HEK293 (cell line): ENCODE results near the gene CBY1.

ENCODE experiments used
- CTCF ChIA-PET: fragments of 350-600 bp; formaldehyde crosslinking; extraction: SDS; loops from one replicate; lab custom pipeline; 2021; ENCODE audit warnings: antibody characterized with exemption; lab: Yijun Ruan, JAX
- POLR2A ChIA-PET: fragments of 300-600 bp; formaldehyde crosslinking; extraction: SDS; loops from one replicate; lab custom pipeline; 2020; ENCODE audit warnings: antibody characterized with exemption, inconsistent platforms; lab: Yijun Ruan, JAX
- H3K27ac ChIP-seq: fragments of 200-500 bp; sonication (Bioruptor generic); 2 replicates; pipeline ENCODE4 v1.5.1; 2014; ENCODE audit warnings: low read depth, low read length, control low read depth, inconsistent platforms; ENCODE audit errors: extremely low read depth
- H3K36me3 ChIP-seq, 2 experiments: fragments of 200-500 bp in 1 of 2; sonication (Bioruptor generic) in 1 of 2; 1 replicate in 1 of 2; 2 replicates in 1 of 2; pipeline ENCODE4 v1.5.1; 2014 to 2017; ENCODE audit warnings: inconsistent platforms in 2 of 2, low read length in 2 of 2; ENCODE audit not compliant: control insufficient read depth in 2 of 2, insufficient read depth in 1 of 2
- H3K4me1 ChIP-seq: fragments of 200-500 bp; sonication (Bioruptor generic); 2 replicates; pipeline ENCODE4 v1.5.1; 2014; ENCODE audit warnings: mild to moderate bottlenecking, low read length, inconsistent platforms; ENCODE audit not compliant: control insufficient read depth, insufficient read depth
- H3K4me3 ChIP-seq: 2 replicates; pipeline ENCODE4 v1.5.1; 2011; ENCODE audit warnings: low read depth, mild to moderate bottlenecking, control low read depth, low read length, moderate library complexity
- H3K9me3 ChIP-seq: fragments of 200-500 bp; sonication (Bioruptor generic); 2 replicates; pipeline ENCODE4 v1.5.1; 2014; ENCODE audit warnings: low read depth, low read length, inconsistent platforms; ENCODE audit not compliant: control insufficient read depth, insufficient read depth
- AEBP2 ChIP-seq: fragments of 450-650 bp; formaldehyde crosslinking; IDR thresholded peaks from 2 replicates; pipeline ENCODE4 v1.5.1; 2016; ENCODE audit warnings: missing biosample characterization, missing genetic modification characterization, borderline replicate concordance
- BCL11B ChIP-seq: fragments of 450-650 bp; formaldehyde crosslinking; IDR thresholded peaks from 2 replicates; pipeline ENCODE4 v1.5.1; 2016; ENCODE audit warnings: low read depth, missing biosample characterization, missing genetic modification characterization
- ELK4 ChIP-seq: IDR thresholded peaks from 2 replicates; pipeline ENCODE4 v1.6.1; 2011; ENCODE audit warnings: mild to moderate bottlenecking, low read depth, low read length, borderline replicate concordance
- GFI1B ChIP-seq: fragments of 450-650 bp; formaldehyde crosslinking; IDR thresholded peaks from 2 replicates; pipeline ENCODE4 v1.5.1; 2016; ENCODE audit warnings: missing biosample characterization, missing genetic modification characterization
- GLIS2 ChIP-seq: fragments of 450-650 bp; formaldehyde crosslinking; IDR thresholded peaks from 2 replicates; pipeline ENCODE4 v1.5.1; 2016; ENCODE audit warnings: missing biosample characterization, missing genetic modification characterization
- HIC1 ChIP-seq: fragments of 450-650 bp; formaldehyde crosslinking; IDR thresholded peaks from 2 replicates; pipeline ENCODE4 v1.5.1; 2016; ENCODE audit warnings: missing biosample characterization, missing genetic modification characterization
- HOXC10 ChIP-seq: sonication (generic); formaldehyde crosslinking; IDR thresholded peaks from 2 replicates; pipeline ENCODE4 v1.8.1; 2023; ENCODE audit warnings: mild to moderate bottlenecking, missing genetic modification reagents
- IKZF3 ChIP-seq: fragments of 450-650 bp; IDR thresholded peaks from 2 replicates; pipeline ENCODE4 v1.5.0; 2018; ENCODE audit warnings: missing biosample characterization, mild to moderate bottlenecking, missing genetic modification characterization, moderate library complexity
- KLF1 ChIP-seq: fragments of 450-650 bp; formaldehyde crosslinking; IDR thresholded peaks from 2 replicates; pipeline ENCODE4 v1.5.1; 2016; ENCODE audit warnings: missing biosample characterization, missing genetic modification characterization
- KLF17 ChIP-seq: fragments of 450-650 bp; formaldehyde crosslinking; IDR thresholded peaks from 2 replicates; pipeline ENCODE4 v1.5.1; 2016; ENCODE audit warnings: missing biosample characterization, missing genetic modification characterization
- KLF8 ChIP-seq: fragments of 450-650 bp; formaldehyde crosslinking; IDR thresholded peaks from 2 replicates; pipeline ENCODE4 v1.5.1; 2016; ENCODE audit warnings: missing biosample characterization, missing genetic modification characterization
- OVOL3 ChIP-seq: fragments of 450-650 bp; formaldehyde crosslinking; IDR thresholded peaks from 2 replicates; pipeline ENCODE4 v1.5.1; 2016; ENCODE audit warnings: missing biosample characterization, missing genetic modification characterization
- SP2 ChIP-seq: fragments of 450-650 bp; formaldehyde crosslinking; IDR thresholded peaks from 2 replicates; pipeline ENCODE4 v1.5.1; 2016; ENCODE audit warnings: missing biosample characterization, missing genetic modification characterization
- TCF7L2 ChIP-seq: IDR thresholded peaks from 2 replicates; pipeline ENCODE4 v1.6.1; 2011; ENCODE audit warnings: low read depth, mild to moderate bottlenecking, inconsistent platforms, low read length, moderate library complexity, borderline replicate concordance
- TRIM28 ChIP-seq: IDR thresholded peaks from 2 replicates; pipeline ENCODE4 v1.6.1; 2011; ENCODE audit warnings: low read length, control low read depth, borderline replicate concordance
- ZBTB48 ChIP-seq: fragments of 450-650 bp; formaldehyde crosslinking; IDR thresholded peaks from 2 replicates; pipeline ENCODE4 v1.5.1; 2016; ENCODE audit warnings: missing biosample characterization, missing genetic modification characterization
- ZBTB8A ChIP-seq: fragments of 450-650 bp; formaldehyde crosslinking; IDR thresholded peaks from 2 replicates; pipeline ENCODE4 v1.5.1; 2016; ENCODE audit warnings: missing biosample characterization, missing genetic modification characterization
- ZIC2 ChIP-seq: fragments of 450-650 bp; formaldehyde crosslinking; IDR thresholded peaks from 2 replicates; pipeline ENCODE4 v1.5.1; 2016; ENCODE audit warnings: missing biosample characterization, missing genetic modification characterization
- ZNF121 ChIP-seq: fragments of 450-650 bp; formaldehyde crosslinking; IDR thresholded peaks from 2 replicates; pipeline ENCODE4 v1.5.1; 2016; ENCODE audit warnings: missing biosample characterization, missing genetic modification characterization
- ZNF174 ChIP-seq: fragments of 450-650 bp; formaldehyde crosslinking; IDR thresholded peaks from 2 replicates; pipeline ENCODE4 v1.5.0; 2017; ENCODE audit warnings: missing biosample characterization, mild to moderate bottlenecking, missing genetic modification characterization
- ZNF202 ChIP-seq: fragments of 450-650 bp; formaldehyde crosslinking; IDR thresholded peaks from 2 replicates; pipeline ENCODE4 v1.5.1; 2016; ENCODE audit warnings: missing biosample characterization, missing genetic modification characterization, borderline replicate concordance
- ZNF335 ChIP-seq: fragments of 450-650 bp; formaldehyde crosslinking; conservative IDR thresholded peaks from 2 replicates; pipeline ENCODE4 v1.5.1; 2016; ENCODE audit warnings: missing biosample characterization, missing genetic modification characterization
- ZNF416 ChIP-seq: fragments of 450-650 bp; formaldehyde crosslinking; IDR thresholded peaks from 2 replicates; pipeline ENCODE4 v1.5.1; 2016; ENCODE audit warnings: missing biosample characterization, missing genetic modification characterization
- ZNF501 ChIP-seq: fragments of 450-650 bp; formaldehyde crosslinking; IDR thresholded peaks from 2 replicates; pipeline ENCODE4 v1.5.1; 2016; ENCODE audit warnings: missing biosample characterization, missing genetic modification characterization
- ZNF629 ChIP-seq: fragments of 450-650 bp; formaldehyde crosslinking; IDR thresholded peaks from 2 replicates; pipeline ENCODE4 v1.5.1; 2017; ENCODE audit warnings: missing biosample characterization, missing genetic modification characterization
- ZNF677 ChIP-seq: fragments of 450-650 bp; IDR thresholded peaks from 2 replicates; pipeline ENCODE4 v1.5.0; 2018; ENCODE audit warnings: missing biosample characterization, mild to moderate bottlenecking, missing genetic modification characterization, moderate library complexity
- ZNF692 ChIP-seq: fragments of 450-650 bp; formaldehyde crosslinking; IDR thresholded peaks from 2 replicates; pipeline ENCODE4 v1.5.1; 2016; ENCODE audit warnings: missing biosample characterization, missing genetic modification characterization
- ZNF768 ChIP-seq: fragments of 450-650 bp; formaldehyde crosslinking; IDR thresholded peaks from 2 replicates; pipeline ENCODE4 v1.5.1; 2018; ENCODE audit warnings: missing biosample characterization, mild to moderate bottlenecking, missing genetic modification characterization
- ZSCAN4 ChIP-seq: fragments of 450-650 bp; formaldehyde crosslinking; IDR thresholded peaks from 2 replicates; pipeline ENCODE4 v1.5.1; 2017; ENCODE audit warnings: missing biosample characterization, missing genetic modification characterization
- ZXDB ChIP-seq: fragments of 450-650 bp; formaldehyde crosslinking; IDR thresholded peaks from 2 replicates; pipeline ENCODE4 v1.5.1; 2016; ENCODE audit warnings: missing biosample characterization, missing genetic modification characterization

The CBY1 gene

GRCh38 chr22:38656256-38657044, at the start of gene CBY1, which contains the start of gene FAM227A:
TSS of gene CBY1 (plus strand) at chr22:38656638. CDS start at chr22:38668055, 11,417 bp downstream.
TSS of gene FAM227A (minus strand) at chr22:38656392. CDS start at chr22:38650168, 6,224 bp downstream.
- CTCF ChIA-PET: interaction anchor here (0.8 kb wide), 1 partner anchor 604 kb away, joined by 3 read pairs; no protein-coding TSS in a partner anchor
- POLR2A ChIA-PET: interaction anchor here (0.6 kb wide), 1 partner anchor 156 kb away, joined by 3 read pairs; no protein-coding TSS in a partner anchor
- TF ChIP-seq ZNF768 (tag by site-specific recombination) (no peak), ZSCAN4 (no peak), OVOL3 (tag by site-specific recombination) (no peak), ZNF121 (tag by site-specific recombination) (no peak), ZNF629 (tag by site-specific recombination) (0 out of 2 replicates have a peak, but pooled peaks have one; percentile 3), ZNF501 (peak; percentile 18; the same call in 1 of the 2 replicates), ZBTB48 (peak; percentile 11; the same call in 1 of the 2 replicates), ELK4 (no peak), ZXDB (tag by site-specific recombination) (peak; percentile 72; the same call in 1 of the 2 replicates), BCL11B (peak; percentile 91), ZNF335 (tag by site-specific recombination) (peak; percentile 95), HIC1 (no peak), ZNF677 (tag by site-specific recombination) (no peak), GFI1B (tag by site-specific recombination) (no peak), ZNF202 (tag by site-specific recombination) (no peak), TCF7L2 (peak; percentile 72), ZIC2 (tag by site-specific recombination) (peak; percentile 19; the same call in 1 of the 2 replicates), IKZF3 (tag by site-specific recombination) (0 out of 2 replicates have a peak, but pooled peaks have one; percentile 23), TRIM28 (no peak), ZBTB8A (tag by site-specific recombination) (peak; percentile 20; the same call in 1 of the 2 replicates), ZNF692 (tag by site-specific recombination) (peak; percentile 29), KLF17 (tag by site-specific recombination) (peak; percentile 30; the same call in 1 of the 2 replicates), HOXC10 (no peak), KLF1 (no peak), AEBP2 (tag by site-specific recombination) (no peak), ZNF174 (no peak), KLF8 (tag by site-specific recombination) (peak; percentile 34; the same call in 1 of the 2 replicates), SP2 (tag by site-specific recombination) (peak; percentile 55), ZNF416 (no peak), GLIS2 (tag by site-specific recombination) (peak; percentile 89)

More at GRCh38 chr22:38656256-38657044, at the start of gene CBY1, which contains the start of gene FAM227A:
- Histone ChIP-seq H3K4me3 (peak within 1 kb of the TSS; percentile 87), H3K4me1 (peaks cover 6% of the 10 kb centered on the region; the same call in 1 of the 2 replicates), H3K9me3 (no peaks in the 10 kb centered on the region), H3K27ac (peak within 1 kb of the TSS; percentile 100), H3K36me3 (peaks cover 6 to 8% of the 10 kb centered on the region in 2 experiments; a peak in 2 of 3 replicates)
